Measurements from ENCODE around the gene ESYT3. TPM values are rescaled to one million over a fixed set of nuclear protein-coding genes. Genes with fewer than 3 reads are reported as not detected.
A peak's percentile ranks its signal among the peaks of the same experiment; 100 is the strongest.
"Not testable (repeated sequence)": the region's sequence is repeated elsewhere in the genome, so short reads cannot be mapped to it uniquely, and the experiment has no call there.

ESYT3 gene
- total RNA-seq, 3 donors from 2014 or later: 0.32 to 4.2 (median 2.3) TPM

DNA sequence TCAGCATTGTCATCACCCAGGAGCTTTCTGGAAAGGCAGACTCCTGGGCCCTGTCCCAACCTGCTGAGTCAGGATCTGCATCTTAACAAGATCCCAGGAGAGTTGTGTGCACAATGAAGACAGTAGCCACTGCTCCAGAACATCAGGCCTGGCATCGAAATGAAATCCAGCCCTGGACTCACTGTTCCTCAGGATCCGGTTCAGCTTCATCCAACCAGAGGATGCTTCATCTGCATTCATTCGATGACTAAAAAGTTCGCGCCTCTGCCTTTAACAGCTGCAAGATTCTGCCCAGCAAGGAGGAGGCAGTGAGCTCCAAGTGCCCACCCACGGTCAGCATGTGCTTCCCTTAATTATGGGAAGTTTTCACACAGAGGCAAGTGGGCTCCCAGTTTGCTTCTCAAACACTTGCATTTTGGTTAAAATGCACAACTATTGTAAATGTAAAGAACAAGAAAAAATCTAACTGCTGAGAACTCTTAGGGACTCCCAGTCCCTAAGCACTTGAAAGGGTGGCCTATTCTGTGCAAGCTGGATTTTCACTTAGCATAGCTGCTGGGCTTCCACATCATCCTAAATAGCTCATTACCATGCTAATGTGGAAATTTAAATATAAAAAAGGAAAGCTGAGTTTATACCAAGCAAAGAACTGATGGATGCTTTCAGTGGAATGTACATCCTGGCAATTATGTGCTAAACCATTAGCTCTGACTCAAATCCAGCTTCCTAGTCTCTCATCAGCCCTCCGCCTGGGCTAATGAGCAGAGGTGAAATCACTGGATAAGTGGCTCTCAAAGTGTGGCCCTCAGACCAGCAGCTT, 25.5 kb upstream of the ESYT3 start:
- Histone ChIP-seq H3K9me3 (no peaks in the 10 kb centered on the region), H3K4me1 (no peaks in the 10 kb centered on the region), H3K27me3 (no peaks in the 10 kb centered on the region), H3K4me3 (no peak overlapping the region), H3K36me3 (no peaks in the 10 kb centered on the region), H3K27ac (no peak overlapping the region)
- TF ChIP-seq, protein P1, sequence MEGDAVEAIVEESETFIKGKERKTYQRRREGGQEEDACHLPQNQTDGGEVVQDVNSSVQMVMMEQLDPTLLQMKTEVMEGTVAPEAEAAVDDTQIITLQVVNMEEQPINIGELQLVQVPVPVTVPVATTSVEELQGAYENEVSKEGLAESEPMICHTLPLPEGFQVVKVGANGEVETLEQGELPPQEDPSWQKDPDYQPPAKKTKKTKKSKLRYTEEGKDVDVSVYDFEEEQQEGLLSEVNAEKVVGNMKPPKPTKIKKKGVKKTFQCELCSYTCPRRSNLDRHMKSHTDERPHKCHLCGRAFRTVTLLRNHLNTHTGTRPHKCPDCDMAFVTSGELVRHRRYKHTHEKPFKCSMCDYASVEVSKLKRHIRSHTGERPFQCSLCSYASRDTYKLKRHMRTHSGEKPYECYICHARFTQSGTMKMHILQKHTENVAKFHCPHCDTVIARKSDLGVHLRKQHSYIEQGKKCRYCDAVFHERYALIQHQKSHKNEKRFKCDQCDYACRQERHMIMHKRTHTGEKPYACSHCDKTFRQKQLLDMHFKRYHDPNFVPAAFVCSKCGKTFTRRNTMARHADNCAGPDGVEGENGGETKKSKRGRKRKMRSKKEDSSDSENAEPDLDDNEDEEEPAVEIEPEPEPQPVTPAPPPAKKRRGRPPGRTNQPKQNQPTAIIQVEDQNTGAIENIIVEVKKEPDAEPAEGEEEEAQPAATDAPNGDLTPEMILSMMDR (IDR thresholded peaks at IDR 0.05): no peak
- TF ChIP-seq POLR2AphosphoS5 (IDR thresholded peaks at IDR 0.05) (no peak), POLR2A (IDR thresholded peaks at IDR 0.05) (no peak)
- DNase-seq (ENCODE audit: low spot score in 2 of 2): no peak
- intact Hi-C loops (cut with DNase I; ENCODE audit: low total_unique reads): loop anchor here (10.0 kb wide), 1 partner anchor 154 kb away; no protein-coding TSS in a partner anchor

DNA sequence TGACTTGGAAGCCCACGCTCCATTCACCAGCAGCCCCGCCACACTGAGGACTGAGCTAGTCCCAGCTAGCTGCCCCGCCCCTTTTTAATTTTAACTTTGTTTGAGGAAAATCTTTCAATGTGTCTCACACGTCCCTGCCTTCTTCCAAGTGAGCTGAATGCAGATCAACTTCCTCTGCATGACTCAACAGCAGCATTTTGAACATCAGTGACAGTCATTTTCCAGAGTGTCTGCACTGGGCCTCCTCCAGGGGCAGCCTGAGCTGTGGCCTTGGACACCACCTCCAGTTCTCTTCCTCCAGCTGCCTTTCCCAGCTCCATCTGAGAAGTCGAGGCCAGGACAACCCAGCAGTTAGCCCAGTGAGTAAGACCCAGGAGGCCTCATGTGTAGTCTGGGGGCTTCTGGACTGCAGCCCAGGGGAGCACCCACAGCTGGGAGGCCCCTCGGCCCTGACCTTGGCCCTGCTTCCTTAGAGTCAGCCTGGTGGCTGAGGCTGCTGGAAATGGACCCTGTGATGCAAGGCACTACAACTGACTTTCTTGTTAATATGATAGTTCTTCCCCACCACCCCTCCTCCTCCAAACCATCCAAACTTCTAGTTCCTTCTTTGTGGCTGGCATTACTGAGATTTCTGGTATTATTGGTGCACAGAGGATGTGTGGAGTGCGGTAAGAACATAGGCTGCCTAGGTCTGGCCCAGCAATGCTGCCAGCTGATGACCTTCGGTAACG, 21.4 kb upstream of the ESYT3 start:
- Histone ChIP-seq H3K4me1 (no peaks in the 10 kb centered on the region), H3K36me3 (no peaks in the 10 kb centered on the region), H3K27ac (no peak overlapping the region), H3K9me3 (no peaks in the 10 kb centered on the region), H3K27me3 (no peaks in the 10 kb centered on the region), H3K4me3 (no peak overlapping the region)
- no peak for DNase-seq (ENCODE audit: low spot score in 2 of 2)
- intact Hi-C loops (cut with DNase I; ENCODE audit: low total_unique reads): no loop called here
- no peak for TF ChIP-seq POLR2AphosphoS5 (IDR thresholded peaks at IDR 0.05)
- TF ChIP-seq, protein P1 (IDR thresholded peaks at IDR 0.05): no peak
- no peak for TF ChIP-seq POLR2A (IDR thresholded peaks at IDR 0.05)

DNA sequence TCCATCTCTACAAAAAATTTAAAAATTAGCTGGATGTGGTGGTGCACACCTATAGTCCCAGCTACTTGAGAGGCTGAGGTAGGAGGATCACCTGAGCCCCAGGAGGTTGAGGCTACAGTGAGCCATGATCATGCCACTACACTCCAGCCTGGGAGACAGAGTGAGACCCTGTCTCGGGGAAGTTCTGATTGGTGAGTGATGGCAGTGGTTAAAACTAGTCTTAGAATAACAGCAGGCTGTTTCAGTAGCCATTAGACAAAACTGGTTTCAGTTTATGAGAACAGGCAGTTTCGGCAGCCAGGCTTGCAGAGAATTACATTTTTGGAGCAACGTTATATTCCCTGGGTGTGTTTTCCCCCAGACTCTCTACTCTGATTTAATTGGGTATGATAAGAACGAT, 18.2 kb upstream of the ESYT3 start:
- DNase-seq (ENCODE audit: low spot score in 2 of 2); H3K9me3 ChIP-seq; H3K36me3 ChIP-seq; H3K4me3 ChIP-seq; H3K4me1 ChIP-seq; intact Hi-C loops (cut with DNase I; ENCODE audit: low total_unique reads); H3K27ac ChIP-seq; H3K27me3 ChIP-seq: not testable (repeated sequence)

DNA sequence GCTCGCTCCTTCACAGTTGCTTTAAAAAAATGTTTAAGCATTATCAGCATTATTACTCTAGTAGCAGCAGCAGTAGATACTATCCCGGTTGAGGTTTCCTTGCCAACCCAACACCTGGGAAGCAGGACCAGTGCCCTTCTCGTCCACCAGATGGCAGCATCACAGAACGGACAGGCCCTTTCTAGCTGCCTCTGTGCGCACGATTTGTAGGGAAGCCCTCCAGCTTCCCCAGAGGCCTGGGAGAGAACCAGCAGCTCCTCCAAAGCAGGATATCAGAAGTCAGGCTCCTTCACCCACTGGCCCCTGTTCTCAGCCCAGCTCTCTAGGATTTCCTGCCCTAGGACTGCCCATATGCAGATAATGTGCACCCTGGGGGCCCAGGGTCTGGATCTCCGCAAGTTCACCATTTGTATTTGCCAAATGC, 16.8 kb upstream of the ESYT3 start:
- no peaks in the 10 kb centered on the region for H3K36me3 ChIP-seq
- H3K4me1 ChIP-seq: no peaks in the 10 kb centered on the region
- TF ChIP-seq POLR2AphosphoS5 (IDR thresholded peaks at IDR 0.05): no peak
- TF ChIP-seq, protein P1 (IDR thresholded peaks at IDR 0.05): peak in 2 of 3 donors; percentile 79 to 81
- H3K9me3 ChIP-seq: no peaks in the 10 kb centered on the region
- H3K4me3 ChIP-seq: no peak overlapping the region
- H3K27ac ChIP-seq: no peak overlapping the region
- intact Hi-C loops (cut with DNase I; ENCODE audit: low total_unique reads): no loop called here
- H3K27me3 ChIP-seq: no peaks in the 10 kb centered on the region
- DNase-seq (ENCODE audit: low spot score in 2 of 2): peak; percentile 65 to 72

- no peaks in the 10 kb centered on the region for H3K36me3 ChIP-seq
- H3K27me3 ChIP-seq: no peaks in the 10 kb centered on the region
- intact Hi-C loops (cut with DNase I; ENCODE audit: low total_unique reads): no loop called here
- DNase-seq (ENCODE audit: low spot score in 2 of 2): no peak
- no peak overlapping the region for H3K27ac ChIP-seq
- no peak overlapping the region for H3K4me3 ChIP-seq
- TF ChIP-seq POLR2AphosphoS5 (IDR thresholded peaks at IDR 0.05): no peak
- TF ChIP-seq, protein P1 (IDR thresholded peaks at IDR 0.05): no peak
- TF ChIP-seq POLR2A (IDR thresholded peaks at IDR 0.05): no peak
- H3K9me3 ChIP-seq: no peaks in the 10 kb centered on the region
- H3K4me1 ChIP-seq: no peaks in the 10 kb centered on the region
Measured at GRCh38 chr3:138418601-138419206, 15.7 kb upstream of the ESYT3 start.

All from breast epithelium (tissue), 4 donors.